Measurements from ENCODE around the gene RAPGEF6.
"Not testable (repeated sequence)": the region's sequence is repeated elsewhere in the genome, so short reads cannot be mapped to it uniquely, and the experiment has no call there.

RAPGEF6 gene

DNA sequence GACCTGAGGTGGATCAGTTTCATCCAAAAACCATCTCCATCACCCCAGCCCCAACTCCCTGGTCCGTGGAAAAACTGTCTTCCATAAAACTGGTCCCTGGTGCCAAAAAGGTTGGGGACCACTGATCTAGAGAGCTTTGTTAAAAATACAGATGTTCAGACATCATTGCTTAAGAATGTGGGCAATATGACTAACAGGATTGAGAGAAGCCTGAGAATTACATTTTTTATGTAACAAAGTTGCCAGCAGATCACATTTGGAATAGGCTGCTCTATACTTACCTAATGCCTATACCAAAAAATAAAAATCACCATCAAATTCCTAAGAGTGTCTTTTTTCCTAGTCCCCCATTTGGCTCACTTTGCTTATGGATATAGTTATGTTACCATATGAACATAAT lies 143.3 kb downstream of the RAPGEF6 start:
- no peak for DNase-seq

DNA sequence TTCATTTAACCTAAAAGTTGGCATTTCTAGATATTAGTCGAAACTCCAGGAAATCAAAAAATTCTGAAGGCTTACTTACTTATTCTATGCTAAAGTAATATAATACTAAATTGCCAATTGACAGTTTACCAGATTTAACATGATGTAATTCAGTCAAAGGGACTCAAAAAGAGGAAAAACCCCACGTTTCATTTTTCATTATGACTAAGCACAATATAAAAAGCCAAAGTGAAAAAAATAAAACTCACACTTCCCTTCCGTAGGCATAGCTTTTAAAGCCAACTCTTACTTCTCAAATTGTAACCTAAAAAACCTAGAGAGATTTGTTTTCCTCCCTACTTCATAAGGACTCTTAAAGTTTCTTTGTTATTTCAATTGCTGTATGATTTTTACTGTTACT lies 146.6 kb downstream of the RAPGEF6 start:
- DNase-seq = no peak

DNA sequence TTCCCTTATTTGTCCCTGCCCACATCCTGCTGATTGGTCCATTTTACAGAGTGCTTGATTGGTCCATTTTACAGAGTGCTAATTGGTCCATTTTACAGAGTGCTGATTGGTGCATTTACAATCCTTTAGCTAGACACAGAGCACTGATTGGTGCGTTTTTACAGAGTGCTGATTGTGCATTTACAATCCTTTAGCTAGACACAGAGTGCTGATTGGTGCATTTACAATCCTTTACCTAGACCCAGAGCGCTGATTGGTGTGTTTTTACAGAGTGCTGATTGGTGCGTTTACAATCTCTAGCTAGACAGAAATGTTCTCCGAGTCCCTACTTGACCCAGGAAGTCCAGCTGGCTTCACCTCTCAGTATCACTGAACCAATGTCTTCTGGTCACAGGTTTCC lies 147.7 kb downstream of the RAPGEF6 start:
- not testable (repeated sequence) for DNase-seq

GRCh38 chr5:131482617-131483016 lies 152.4 kb downstream of the RAPGEF6 start:
- DNase-seq = no peak

DNA sequence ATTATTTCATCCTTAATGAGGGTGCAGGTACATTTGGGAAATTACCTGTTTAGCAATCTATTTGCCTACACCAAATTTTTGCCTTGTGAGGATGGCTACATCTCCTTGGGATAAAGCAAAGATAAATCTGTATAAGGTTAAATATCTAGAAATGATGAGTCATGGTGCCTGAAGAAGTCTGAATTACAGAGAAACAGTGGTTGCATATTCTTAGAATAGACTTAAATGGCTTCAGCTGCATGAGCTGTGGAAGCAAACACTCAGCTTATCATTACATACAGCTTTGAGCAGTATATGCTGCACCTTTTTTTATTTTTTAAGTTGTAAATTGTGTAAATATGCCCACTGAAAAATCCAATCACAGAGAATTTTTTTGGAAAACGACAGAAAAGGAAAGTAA lies 153.5 kb downstream of the RAPGEF6 start:
- no peak for DNase-seq

GRCh38 chr5:131475541-131475941 lies 159.5 kb downstream of the RAPGEF6 start:
- DNase-seq = no peak

- no peak for DNase-seq
These were observed 161.3 kb downstream of the RAPGEF6 start for GRCh38 chr5:131473731-131474130.

DNA sequence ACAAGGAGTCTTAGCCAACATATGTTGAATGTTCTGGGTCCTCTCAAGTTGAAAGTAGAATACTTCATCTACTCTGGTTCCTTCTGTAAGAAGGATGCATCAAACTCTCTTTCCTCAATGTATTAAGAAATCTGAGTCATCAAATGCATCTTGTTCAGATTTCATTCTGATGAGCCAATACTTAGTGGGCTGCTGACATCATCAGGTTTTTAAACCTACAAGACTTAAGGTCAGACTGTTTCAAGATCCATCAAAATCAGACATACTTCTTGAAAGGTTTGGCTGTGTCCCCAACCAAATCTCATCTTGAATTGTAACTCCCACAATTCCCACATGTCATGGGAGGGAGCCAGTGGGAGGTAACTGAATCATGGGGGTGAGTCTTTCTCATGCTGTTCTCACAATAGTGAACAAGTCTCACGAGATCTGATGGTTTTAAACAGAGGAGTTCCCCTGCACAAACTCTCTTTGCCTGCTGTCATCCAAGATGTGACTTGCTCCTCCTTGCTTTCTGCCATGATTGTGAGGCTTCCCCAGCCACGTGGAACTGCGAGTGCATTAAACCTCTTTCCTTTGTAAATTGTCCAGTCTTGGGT lies 168.8 kb downstream of the RAPGEF6 start:
- no peak for DNase-seq

DNA sequence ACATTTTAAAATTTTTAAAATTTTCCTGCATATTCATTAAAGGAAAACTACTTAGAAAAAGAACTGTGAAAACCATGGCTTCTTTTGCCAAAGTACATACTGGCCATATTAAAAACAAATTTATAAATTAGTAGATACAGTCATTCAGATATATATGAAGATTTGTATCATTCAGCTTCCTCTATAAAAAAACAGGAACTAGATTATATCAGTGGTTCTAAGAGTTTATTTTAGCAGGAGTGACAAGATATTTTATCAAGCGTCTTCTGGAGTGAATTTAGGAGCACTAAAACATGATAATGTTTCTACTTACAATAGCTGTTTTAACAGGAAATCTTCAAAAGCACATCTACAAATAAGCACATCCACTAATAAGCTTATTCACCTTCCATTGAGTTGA lies 171.4 kb downstream of the RAPGEF6 start:
- no peak for DNase-seq

DNA sequence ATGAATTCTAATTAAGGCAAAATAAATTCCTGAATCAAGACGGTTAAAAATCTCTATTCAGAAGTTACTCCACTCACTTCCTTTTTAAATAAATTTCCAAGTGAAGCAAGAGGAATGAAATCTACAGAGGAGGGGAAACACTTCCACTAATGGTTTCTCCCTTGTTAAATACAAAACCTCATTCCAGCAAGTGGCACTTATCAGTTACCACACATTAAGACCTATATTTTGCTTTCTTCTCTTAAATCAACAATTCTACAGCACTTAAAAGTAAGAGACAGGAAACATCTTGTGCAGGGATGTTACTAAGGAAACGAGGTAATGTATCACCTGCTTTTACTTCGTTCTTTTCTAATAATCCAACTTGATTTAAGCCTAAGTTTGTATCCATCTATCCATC lies 172.6 kb downstream of the RAPGEF6 start:
- DNase-seq = no peak

GRCh38 chr5:131461742-131462141 lies 173.3 kb downstream of the RAPGEF6 start:
- DNase-seq = no peak

- no peak for DNase-seq
These were observed 174.0 kb downstream of the RAPGEF6 start for GRCh38 chr5:131460867-131461572.

- DNase-seq = no peak
These were observed 174.9 kb downstream of the RAPGEF6 start for GRCh38 chr5:131460133-131460532.

DNA sequence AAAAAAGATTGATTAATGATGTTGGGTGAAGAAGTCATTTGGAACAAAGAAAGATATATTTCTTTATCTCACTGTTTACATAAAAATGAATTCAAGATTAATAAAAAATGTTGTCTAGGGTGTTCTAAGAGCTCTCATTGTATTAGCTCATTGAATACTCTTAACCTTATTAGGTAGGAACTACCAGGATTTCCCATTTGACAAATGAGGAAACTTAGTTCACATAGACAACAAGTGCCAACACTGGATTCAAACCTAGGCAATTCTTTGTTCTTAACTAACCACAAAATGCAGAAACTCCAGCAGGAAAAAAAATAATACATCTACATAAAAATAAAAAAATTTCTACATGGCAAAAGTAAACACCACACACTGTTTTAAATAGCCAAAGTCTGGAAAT lies 175.8 kb downstream of the RAPGEF6 start:
- no peak for DNase-seq

DNA sequence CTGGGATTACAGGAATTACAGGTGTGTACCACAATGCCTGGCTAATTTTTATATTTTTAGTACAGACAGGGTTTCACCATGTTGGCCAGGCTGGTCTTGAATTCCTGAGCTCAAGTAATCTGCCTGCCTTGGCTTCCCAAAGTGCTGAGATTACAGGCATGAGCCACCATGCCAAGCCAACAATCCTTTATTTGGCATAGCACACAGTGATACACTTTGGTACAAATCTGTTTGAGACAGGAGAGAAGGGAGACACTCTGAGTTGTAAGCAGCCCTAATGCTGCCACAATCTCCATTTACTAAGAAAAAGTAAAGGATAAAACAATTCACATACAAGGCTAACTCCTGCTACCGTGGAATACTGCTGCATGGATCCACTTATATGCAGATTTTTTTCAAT lies 177.8 kb downstream of the RAPGEF6 start:
- DNase-seq = no peak

DNA sequence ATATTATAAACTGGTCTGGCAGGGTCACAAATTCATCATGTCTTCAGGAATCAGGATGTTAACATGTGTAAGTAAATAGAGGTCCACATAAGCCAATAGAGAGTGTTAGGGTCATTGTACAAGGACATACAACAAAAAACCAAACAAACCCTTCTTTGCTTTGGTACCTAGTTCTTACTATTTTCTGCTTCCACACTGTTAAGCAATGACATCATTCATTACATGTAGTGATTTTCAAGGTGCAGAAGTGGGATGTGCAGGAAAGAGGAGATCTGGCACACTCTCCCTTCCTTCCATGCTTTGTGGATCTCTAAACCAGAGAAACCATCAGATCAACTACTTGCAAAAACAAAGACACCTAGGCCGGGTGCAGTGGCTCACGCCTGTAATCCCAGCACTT lies 184.1 kb downstream of the RAPGEF6 start:
- DNase-seq = no peak

- no peak for DNase-seq
These were observed 193.8 kb downstream of the RAPGEF6 start for GRCh38 chr5:131441184-131441583.

DNA sequence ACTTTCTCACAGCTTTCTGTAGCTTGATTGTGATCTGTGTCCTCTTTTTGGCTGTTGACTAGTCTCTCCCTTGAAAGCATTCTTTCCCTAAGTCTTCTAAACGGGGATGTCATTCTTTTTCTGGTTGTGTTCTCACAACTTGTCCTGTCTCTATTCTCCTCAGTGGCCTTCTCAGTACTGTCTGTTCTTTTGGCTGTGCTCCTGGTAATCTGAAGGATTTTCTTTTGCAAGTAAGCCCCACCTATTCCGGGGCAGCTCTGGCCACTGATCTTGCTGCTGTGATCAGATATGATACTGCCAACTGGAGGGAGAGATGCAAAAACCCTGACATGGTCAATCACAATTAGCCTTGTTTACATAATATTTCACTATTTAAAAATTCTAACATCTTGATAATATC lies 198.9 kb downstream of the RAPGEF6 start:
- no peak for DNase-seq

DNA sequence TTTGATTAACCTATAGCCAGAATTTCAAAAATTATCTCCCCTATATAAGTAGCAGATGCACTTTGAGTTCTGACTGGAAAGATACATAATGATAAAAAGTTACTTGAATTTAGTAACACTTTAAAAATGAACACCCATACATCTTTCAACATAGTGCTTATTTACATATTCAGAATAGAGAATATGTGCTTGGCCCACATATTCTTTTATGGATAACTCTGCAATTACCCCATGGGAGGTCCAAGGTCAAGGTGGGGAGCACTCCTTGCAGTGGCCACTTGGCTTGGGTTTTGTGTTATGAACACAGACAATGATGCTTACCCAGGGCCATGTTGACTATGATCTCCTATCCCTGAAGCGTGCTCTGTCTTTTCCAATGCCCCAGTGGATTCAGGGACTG lies 201.9 kb downstream of the RAPGEF6 start:
- no peak for DNase-seq

DNA sequence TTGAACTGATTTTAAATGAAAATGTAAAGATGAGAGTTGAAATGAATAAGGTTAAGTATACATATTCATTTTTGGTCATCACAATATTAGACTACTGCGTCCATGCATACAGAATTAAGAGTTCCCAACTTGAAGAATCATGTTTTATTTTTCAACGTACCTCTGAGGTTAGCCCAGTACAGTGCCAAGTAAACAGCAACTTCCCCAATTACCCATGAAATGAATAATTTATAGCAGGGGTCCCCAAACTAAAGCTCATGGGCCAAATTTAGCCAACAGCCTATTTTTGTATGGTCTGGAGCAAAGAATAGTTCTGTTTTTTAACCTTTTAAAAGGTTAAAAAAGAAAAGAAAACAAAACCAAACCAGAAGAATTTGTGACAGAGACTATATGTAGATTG lies 203.2 kb downstream of the RAPGEF6 start:
- DNase-seq = no peak

GRCh38 chr5:131430794-131431193 lies 204.2 kb downstream of the RAPGEF6 start:
- no peak for DNase-seq

- no peak for DNase-seq
These were observed 209.0 kb downstream of the RAPGEF6 start for GRCh38 chr5:131426011-131426410.

DNA sequence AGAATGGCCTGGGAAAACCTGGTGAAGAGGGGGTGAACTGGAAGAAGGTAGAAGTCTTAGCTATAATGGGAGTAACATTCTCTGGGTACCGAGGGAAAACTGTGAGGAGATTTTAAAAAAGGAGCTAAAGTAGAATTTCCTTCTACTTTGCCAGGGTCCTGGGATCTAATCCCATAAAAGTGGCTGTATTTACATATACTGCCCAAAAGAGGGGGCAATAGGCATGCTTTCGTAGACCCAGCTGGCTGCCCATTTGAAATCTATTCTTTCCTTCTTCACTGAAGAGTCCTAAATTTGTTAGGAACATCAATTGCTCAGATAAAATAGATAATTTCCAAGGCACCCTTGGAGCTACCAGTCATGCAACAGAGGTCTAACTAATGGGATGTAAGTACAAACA lies 212.0 kb downstream of the RAPGEF6 start:
- DNase-seq = no peak

GRCh38 chr5:131419877-131420276 lies 215.2 kb downstream of the RAPGEF6 start:
- DNase-seq = no peak

- DNase-seq = no peak
These were observed 216.2 kb downstream of the RAPGEF6 start for GRCh38 chr5:131418846-131419245.
